ENCODE measurements around the gene ASNS. TPM values are rescaled to one million over a fixed set of nuclear protein-coding genes. Genes with fewer than 3 reads are reported as not detected.

The ASNS gene
- total RNA-seq, 1 experiment from 2014 or later, result 303 TPM

DNA sequence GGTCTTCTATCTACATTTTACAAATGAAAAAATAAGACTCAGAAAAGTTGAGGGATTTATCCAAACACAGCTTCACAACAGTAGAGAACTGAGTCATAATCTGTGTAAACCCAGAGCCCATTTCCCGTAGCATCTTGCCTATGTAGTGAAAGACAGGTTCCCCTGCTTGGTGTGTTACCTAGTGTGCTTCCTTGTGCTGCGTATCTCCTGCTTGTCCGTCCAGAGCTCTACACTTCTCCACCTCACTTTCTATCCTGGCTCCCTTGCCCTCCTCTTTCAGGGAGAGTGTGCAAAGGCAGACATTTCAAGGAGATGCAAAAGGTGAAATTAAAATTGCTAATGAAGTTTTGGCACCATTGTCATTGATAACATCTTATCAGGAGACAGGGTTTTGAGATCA, 1.4 kb upstream of the ASNS start:
- Mint-ChIP-seq H3K4me1 (ENCODE audit: insufficient read depth, unreplicated experiment) (peaks cover 12% of the 10 kb centered on the region), H3K27me3 (ENCODE audit: insufficient read depth, unreplicated experiment) (no peaks in the 10 kb centered on the region), H3K27ac (ENCODE audit: low read depth, unreplicated experiment) (no peak overlapping the region), H3K4me3 (ENCODE audit: unreplicated experiment) (no peak overlapping the region), H3K9me3 (ENCODE audit: unreplicated experiment) (no peaks in the 10 kb centered on the region), H3K36me3 (ENCODE audit: insufficient read depth, unreplicated experiment) (peaks cover 16% of the 10 kb centered on the region)
- CTCF ChIA-PET, result interaction anchor here (2.2 kb wide), 1 partner anchor 139 kb away, joined by 14 read pairs; no protein-coding TSS in a partner anchor
- TF ChIP-seq, protein P1, sequence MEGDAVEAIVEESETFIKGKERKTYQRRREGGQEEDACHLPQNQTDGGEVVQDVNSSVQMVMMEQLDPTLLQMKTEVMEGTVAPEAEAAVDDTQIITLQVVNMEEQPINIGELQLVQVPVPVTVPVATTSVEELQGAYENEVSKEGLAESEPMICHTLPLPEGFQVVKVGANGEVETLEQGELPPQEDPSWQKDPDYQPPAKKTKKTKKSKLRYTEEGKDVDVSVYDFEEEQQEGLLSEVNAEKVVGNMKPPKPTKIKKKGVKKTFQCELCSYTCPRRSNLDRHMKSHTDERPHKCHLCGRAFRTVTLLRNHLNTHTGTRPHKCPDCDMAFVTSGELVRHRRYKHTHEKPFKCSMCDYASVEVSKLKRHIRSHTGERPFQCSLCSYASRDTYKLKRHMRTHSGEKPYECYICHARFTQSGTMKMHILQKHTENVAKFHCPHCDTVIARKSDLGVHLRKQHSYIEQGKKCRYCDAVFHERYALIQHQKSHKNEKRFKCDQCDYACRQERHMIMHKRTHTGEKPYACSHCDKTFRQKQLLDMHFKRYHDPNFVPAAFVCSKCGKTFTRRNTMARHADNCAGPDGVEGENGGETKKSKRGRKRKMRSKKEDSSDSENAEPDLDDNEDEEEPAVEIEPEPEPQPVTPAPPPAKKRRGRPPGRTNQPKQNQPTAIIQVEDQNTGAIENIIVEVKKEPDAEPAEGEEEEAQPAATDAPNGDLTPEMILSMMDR (IDR thresholded peaks at IDR 0.05; ENCODE audit: unreplicated experiment), result no peak
- intact Hi-C loops (cut with micrococcal nuclease), result loop anchor here (2.0 to 10.0 kb wide), 2 partner anchors 99 to 291 kb away; no protein-coding TSS in a partner anchor
- POLR2A ChIA-PET, result interaction anchor here (0.6 kb wide), 1 partner anchor 106 kb away, joined by 3 read pairs; no protein-coding TSS in a partner anchor
- no peak for DNase-seq (ENCODE audit: unreplicated experiment)
- BruUV-seq (replicated peaks), result no TSS peak

GRCh38 chr7:97871659-97872024, 566 bp downstream of the ASNS start:
- Mint-ChIP-seq H3K27me3 (ENCODE audit: insufficient read depth, unreplicated experiment) (no peaks in the 10 kb centered on the region), H3K4me3 (ENCODE audit: unreplicated experiment) (peak overlapping the region; percentile 86), H3K9me3 (ENCODE audit: unreplicated experiment) (no peaks in the 10 kb centered on the region), H3K27ac (ENCODE audit: low read depth, unreplicated experiment) (peak overlapping the region; percentile 83), H3K36me3 (ENCODE audit: insufficient read depth, unreplicated experiment) (peaks cover 28% of the 10 kb centered on the region), H3K4me1 (ENCODE audit: insufficient read depth, unreplicated experiment) (peaks cover 12% of the 10 kb centered on the region)
- no peak for DNase-seq (ENCODE audit: unreplicated experiment)
- no TSS peak for BruUV-seq (replicated peaks)
- TF ChIP-seq, protein P1 (IDR thresholded peaks at IDR 0.05; ENCODE audit: unreplicated experiment), result no peak
- CTCF ChIA-PET, result interaction anchor here (0.6 to 2.2 kb wide), 3 partner anchors 42 to 141 kb away, joined by 3 to 14 read pairs (median 3); no protein-coding TSS in a partner anchor
- POLR2A ChIA-PET, result interaction anchor here (0.6 to 2.0 kb wide), 8 partner anchors 36 to 1035 kb away, joined by 3 to 13 read pairs (median 4); partner anchors contain the start of gene SDHAF3
- intact Hi-C loops (cut with micrococcal nuclease), result loop anchor here (1.0 to 10.0 kb wide), 3 partner anchors 101 to 293 kb away; no protein-coding TSS in a partner anchor

GRCh38 chr7:97868788-97869187, 3.4 kb downstream of the ASNS start:
- BruUV-seq (replicated peaks), result no TSS peak
- Mint-ChIP-seq H3K9me3 (ENCODE audit: unreplicated experiment) (no peaks in the 10 kb centered on the region), H3K27me3 (ENCODE audit: insufficient read depth, unreplicated experiment) (no peaks in the 10 kb centered on the region), H3K36me3 (ENCODE audit: insufficient read depth, unreplicated experiment) (peaks cover 36% of the 10 kb centered on the region), H3K4me3 (ENCODE audit: unreplicated experiment) (no peak overlapping the region), H3K27ac (ENCODE audit: low read depth, unreplicated experiment) (no peak overlapping the region), H3K4me1 (ENCODE audit: insufficient read depth, unreplicated experiment) (peaks cover 12% of the 10 kb centered on the region)
- POLR2A ChIA-PET, result interaction anchor here (0.7 kb wide), 1 partner anchor 368 kb away, joined by 3 read pairs; no protein-coding TSS in a partner anchor
- no peak for DNase-seq (ENCODE audit: unreplicated experiment)
- TF ChIP-seq, protein P1 (IDR thresholded peaks at IDR 0.05; ENCODE audit: unreplicated experiment), result no peak
- CTCF ChIA-PET, result interaction anchor here (0.6 to 2.0 kb wide), 4 partner anchors 11 to 300 kb away, joined by 3 to 6 read pairs (median 4); no protein-coding TSS in a partner anchor
- intact Hi-C loops (cut with micrococcal nuclease), result no loop called here

- POLR2A ChIA-PET, result interaction anchor here (0.7 kb wide), 1 partner anchor 368 kb away, joined by 3 read pairs; no protein-coding TSS in a partner anchor
- Mint-ChIP-seq H3K9me3 (ENCODE audit: unreplicated experiment) (no peaks in the 10 kb centered on the region), H3K4me1 (ENCODE audit: insufficient read depth, unreplicated experiment) (peaks cover 12% of the 10 kb centered on the region), H3K27me3 (ENCODE audit: insufficient read depth, unreplicated experiment) (no peaks in the 10 kb centered on the region), H3K36me3 (ENCODE audit: insufficient read depth, unreplicated experiment) (peaks cover 36% of the 10 kb centered on the region), H3K27ac (ENCODE audit: low read depth, unreplicated experiment) (no peak overlapping the region), H3K4me3 (ENCODE audit: unreplicated experiment) (no peak overlapping the region)
- no TSS peak for BruUV-seq (replicated peaks)
- intact Hi-C loops (cut with micrococcal nuclease), result no loop called here
- TF ChIP-seq, protein P1 (IDR thresholded peaks at IDR 0.05; ENCODE audit: unreplicated experiment), result no peak
- CTCF ChIA-PET, result interaction anchor here (0.8 to 2.0 kb wide), 3 partner anchors 14 to 300 kb away, joined by 4 to 6 read pairs (median 4); no protein-coding TSS in a partner anchor
- no peak for DNase-seq (ENCODE audit: unreplicated experiment)
These were observed 3.9 kb downstream of the ASNS start for GRCh38 chr7:97868314-97868713.
